Psoas muscle (tissue), 8 donors: ENCODE measurements around the gene CSTB. TPM values are rescaled to one million over a fixed set of nuclear protein-coding genes. Genes with fewer than 3 reads are reported as not detected.

Experiments used
- ATAC-seq, 4 donors: fragments of 200-7000 bp; cut with Tn5 transposase; one replicate each; pipeline ENCODE4 v1.9.1; 2020; ENCODE audit warnings: moderate library complexity in 3 of 4, mild to moderate bottlenecking in 2 of 4
- DNase-seq, 2 donors: peaks; one replicate each; pipeline ENCODE4 v3.0.0-alpha.2; 2020
- H3K27ac ChIP-seq: fragments of 200-600 bp; one replicate; pipeline ENCODE4 v1.8.0; 2022
- H3K27me3 ChIP-seq, 3 donors: fragments of 200-600 bp in 1 of 3; one replicate each; pipeline versions ENCODE4 v1.6.1 to v1.8.0; 2013 to 2022; ENCODE audit warnings: low read length in 2 of 3, mild to moderate bottlenecking in 2 of 3, moderate library complexity in 1 of 3; ENCODE audit not compliant: insufficient read depth in 3 of 3
- H3K36me3 ChIP-seq, 2 donors: fragments of 200-600 bp in 1 of 2; one replicate each; pipeline versions ENCODE4 v1.6.1 to v1.8.0; 2013 to 2022; ENCODE audit warnings: low read depth in 1 of 2, mild to moderate bottlenecking in 1 of 2, moderate library complexity in 1 of 2; ENCODE audit not compliant: insufficient read depth in 1 of 2
- H3K4me1 ChIP-seq: fragments of 200-600 bp; one replicate; pipeline ENCODE4 v1.8.0; 2022
- H3K4me3 ChIP-seq: fragments of 200-600 bp; one replicate; pipeline ENCODE4 v1.8.0; 2022; ENCODE audit warnings: mild to moderate bottlenecking
- H3K9me3 ChIP-seq: fragments of 200-600 bp; one replicate; pipeline ENCODE4 v1.8.0; 2022
- CTCF ChIP-seq: fragments of 200-600 bp; IDR thresholded peaks from one replicate; pipeline ENCODE4 v1.8.0; 2022; ENCODE audit warnings: antibody characterized with exemption
- WGBS, 3 donors: extraction: QIAGEN DNeasy Blood & Tissue Kit; methylation state at CpG; one replicate each; pipeline versions ENCODE4 v1.1.6 to v1.1.7; 2013; 5-methylcytosine and 5-hydroxymethylcytosine counted together
- intact Hi-C, 2 donors: fragments of 100-400 bp; cut with DNase I; formaldehyde crosslinking; loops; one replicate each; pipeline versions ENCODE4 v1.11.0 to v1.14.2; 2022
- polyA plus RNA-seq, 3 donors: library from polyadenylated mRNA; stranded (reverse); fragments of 200-250 nt; gene quantifications; one replicate each; pipeline ENCODE4 v1.2.3, GENCODE V29; 2013
- total RNA-seq, 4 donors: library from RNA; stranded (reverse); fragmentation: NEBNext Ultra II Directional in 2 of 4; extraction: Animal tissue kit (Norgen Biotek cat#: 25700) in 2 of 4; gene quantifications; one replicate each; pipeline versions ENCODE4 v1.2.1 to v1.2.4, GENCODE V29; 2021 to 2023
- donor health status: healthy with polysubstance abuse.
- donor health status: DM: no; HTN: no; CAD: no; lungs with moderate emphysema.
- donor health status: Bipolar disorder and iron deficiency.
- donor health status: healthy.
- donor health status: DM: yes; HTN: yes; CAD: no.
- donor health status: DM: no; HTN: no; CAD: no.
- donor health status: DM: no; HTN: no; CAD: no.
- donor health status: DM: yes; HTN: yes; CAD: no.

Gene CSTB
- total and polyA plus RNA-seq, 7 donors: 16.0 to 35.2 (median 21.3) TPM

- 44 to 67% (median 56%) methylated on average over 18 of the region's 18 CpGs for WGBS, 3 donors
Observed at GRCh38 chr21:43758111-43758641, 17.9 kb downstream of the CSTB start.

GRCh38 chr21:43757601-43758000 lies 18.5 kb downstream of the CSTB start:
- no peaks in the 10 kb centered on the region for H3K9me3 ChIP-seq
- no peak overlapping the region for H3K27ac ChIP-seq
- TF ChIP-seq CTCF: no peak
- peaks cover 10 to 61% of the 10 kb centered on the region in 2 donors for H3K36me3 ChIP-seq
- no peak overlapping the region for H3K4me3 ChIP-seq
- ATAC-seq (peak in 2 of 4 donors; percentile 9 to 24), DNase-seq (peak in 1 of 2 donors; percentile 50)
- H3K4me1 ChIP-seq: no peaks in the 10 kb centered on the region
- intact Hi-C loops: loop anchor here in 1 of 2 donors (10.0 kb wide), 1 partner anchor 57 kb away; no protein-coding TSS in a partner anchor
- no peaks in the 10 kb centered on the region for H3K27me3 ChIP-seq
- WGBS, 3 donors: 71 to 80% (median 79%) methylated on average over 16 of the region's 16 CpGs

More at GRCh38 chr21:43758111-43758641, 17.9 kb downstream of the CSTB start:
- ATAC-seq (peak in 3 of 4 donors; percentile 22 to 65 (median 51)), DNase-seq (peak; percentile 55 to 59)
- Histone ChIP-seq H3K9me3 (no peaks in the 10 kb centered on the region), H3K27ac (no peak overlapping the region), H3K4me1 (no peaks in the 10 kb centered on the region), H3K4me3 (peak overlapping the region; percentile 20), H3K27me3 (no peaks in the 10 kb centered on the region), H3K36me3 (peaks cover 10 to 56% of the 10 kb centered on the region in 2 donors)
- intact Hi-C loops: loop anchor here in 1 of 2 donors (10.0 kb wide), 1 partner anchor 57 kb away; no protein-coding TSS in a partner anchor
- no peak for TF ChIP-seq CTCF

- Histone ChIP-seq H3K27ac (no peak overlapping the region), H3K4me3 (no peak overlapping the region), H3K4me1 (no peaks in the 10 kb centered on the region), H3K27me3 (no peaks in the 10 kb centered on the region), H3K9me3 (no peaks in the 10 kb centered on the region), H3K36me3 (peaks cover 10 to 71% of the 10 kb centered on the region in 2 donors)
- intact Hi-C loops: loop anchor here in 1 of 2 donors (10.0 kb wide), 1 partner anchor 59 kb away; no protein-coding TSS in a partner anchor
- no peak for TF ChIP-seq CTCF
- WGBS, 3 donors: 88 to 90% (median 89%) methylated on average over 37 of the region's 37 CpGs
- peak in 1 of 2 donors; percentile 47 for DNase-seq
- ATAC-seq: no peak
Observed at GRCh38 chr21:43755820-43756594, 20.1 kb downstream of the CSTB start.

GRCh38 chr21:43754948-43755781 lies 20.9 kb downstream of the CSTB start:
- intact Hi-C loops: loop anchor here in 1 of 2 donors (10.0 kb wide), 1 partner anchor 60 kb away; no protein-coding TSS in a partner anchor
- no peaks in the 10 kb centered on the region for H3K4me1 ChIP-seq
- no peak overlapping the region for H3K4me3 ChIP-seq
- H3K36me3 ChIP-seq: peaks cover 10 to 74% of the 10 kb centered on the region in 2 donors
- no peak overlapping the region for H3K27ac ChIP-seq
- 77 to 87% (median 83%) methylated on average over 26 of the region's 26 CpGs for WGBS, 3 donors
- ATAC-seq (no peak), DNase-seq (peak in 1 of 2 donors; percentile 46)
- H3K27me3 ChIP-seq: no peaks in the 10 kb centered on the region
- no peak for TF ChIP-seq CTCF
- no peaks in the 10 kb centered on the region for H3K9me3 ChIP-seq
